Loucy (cell line): ENCODE results near the gene APH1A.

ENCODE experiments used
- CTCF ChIP-seq: fragments of 200-600 bp; sonication (generic); conservative IDR thresholded peaks from 2 replicates; pipeline ENCODE4 v1.5.1; 2014; ENCODE audit warnings: mild to moderate bottlenecking, antibody characterized with exemption, low read length
- EZH2phosphoT487 ChIP-seq: fragments of 200-600 bp; IDR thresholded peaks from 2 replicates; pipeline ENCODE4 v1.6.1; 2018; ENCODE audit warnings: antibody characterized with exemption, mild to moderate bottlenecking, moderate library complexity, borderline replicate concordance

- TF ChIP-seq CTCF (no peak), EZH2phosphoT487 (no peak)
Observed at GRCh38 chr1:150288382-150288781, 19.6 kb upstream of the APH1A start.
